ENCODE data around the gene VPS13D. TPM values are rescaled to one million over a fixed set of nuclear protein-coding genes. Genes with fewer than 3 reads are reported as not detected.
"Not testable (repeated sequence)": the region's sequence is repeated elsewhere in the genome, so short reads cannot be mapped to it uniquely, and the experiment has no call there.

VPS13D gene
- total RNA-seq, 3 donors from 2014 or later = 24.0 to 26.6 (median 26.5) TPM

DNA sequence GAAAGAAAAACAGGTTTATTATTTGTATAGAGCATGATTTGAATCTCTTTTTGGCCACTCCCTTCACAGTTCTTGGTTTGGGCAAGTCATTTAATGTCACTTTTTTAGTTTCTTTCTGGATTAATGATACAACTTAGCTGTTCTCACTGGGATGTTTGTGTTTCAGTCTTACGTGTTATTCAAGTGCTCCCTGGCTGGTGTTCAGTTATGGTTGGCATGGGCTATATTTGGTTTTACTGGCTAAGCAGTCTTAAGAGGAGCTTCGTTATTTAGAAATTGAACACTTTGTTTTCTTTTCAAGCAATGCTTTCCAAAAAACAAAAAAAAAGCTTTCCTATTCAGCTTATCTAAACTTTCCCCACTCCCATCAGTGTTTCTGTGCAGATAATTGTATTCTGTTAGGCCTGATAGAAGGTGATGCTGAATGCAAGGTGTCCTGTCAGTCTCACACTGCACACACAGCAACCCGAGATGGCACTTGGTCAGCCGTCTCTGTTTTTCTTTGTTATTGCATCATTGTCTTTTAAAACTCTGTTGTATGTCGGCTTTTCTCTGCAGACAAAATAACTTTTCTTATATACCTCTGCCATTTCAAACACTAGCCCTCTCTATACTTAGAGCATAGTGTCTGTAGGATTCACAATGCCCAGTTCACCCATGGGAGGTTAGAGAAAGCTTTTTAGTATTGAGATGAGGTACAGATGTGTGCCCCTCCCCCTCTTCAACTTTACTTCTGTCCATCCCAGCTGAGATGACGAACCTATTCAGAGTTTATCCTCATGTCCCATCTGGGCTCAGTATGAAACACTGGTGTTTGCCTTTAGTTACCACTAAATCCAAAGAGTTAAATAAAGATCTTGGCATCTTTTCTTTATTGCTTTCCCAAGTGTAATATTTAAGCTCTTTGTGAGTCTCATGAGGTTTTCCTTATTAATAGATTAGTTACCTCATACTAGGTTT is 80.2 kb downstream of the VPS13D start:
- DNase-seq = no peak
- no peaks in the 10 kb centered on the region for H3K9me3 Mint-ChIP-seq
- ATAC-seq = no peak
- no peaks in the 10 kb centered on the region for H3K4me1 Mint-ChIP-seq (ENCODE audit: low read depth)
- no peak overlapping the region for H3K4me3 Mint-ChIP-seq
- H3K36me3 Mint-ChIP-seq (ENCODE audit: insufficient read depth) = peaks cover 52% of the 10 kb centered on the region
- H3K27me3 Mint-ChIP-seq (ENCODE audit: low read depth) = no peaks in the 10 kb centered on the region

DNA sequence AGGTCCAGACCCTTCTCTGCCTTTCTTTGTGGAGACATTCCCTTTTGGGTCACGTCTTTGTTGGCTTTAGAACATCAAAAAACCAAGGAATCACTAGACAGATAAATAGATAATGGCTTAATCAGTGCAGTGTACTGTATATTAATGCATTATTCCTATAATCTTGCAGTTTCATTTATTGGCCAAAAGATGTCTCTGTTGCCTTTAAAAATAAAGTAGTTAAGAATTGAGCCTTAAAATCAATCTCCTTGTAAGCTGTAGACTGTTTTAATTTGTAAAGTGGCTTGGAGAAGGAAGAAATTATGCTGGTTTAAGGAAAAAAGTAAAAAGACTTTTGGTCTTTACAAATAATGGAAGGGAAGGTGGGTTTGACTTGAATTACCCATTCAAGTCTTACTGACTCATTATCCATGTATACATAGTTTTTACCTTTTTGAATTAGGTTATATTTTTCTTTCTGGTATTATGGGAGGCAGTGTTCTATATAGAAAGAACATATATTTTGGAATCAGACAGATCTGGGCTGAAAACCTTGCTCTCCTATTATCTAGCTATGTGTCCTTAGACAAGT is 84.6 kb downstream of the VPS13D start:
- H3K4me3 Mint-ChIP-seq = no peak overlapping the region
- no peaks in the 10 kb centered on the region for H3K27me3 Mint-ChIP-seq (ENCODE audit: low read depth)
- no peaks in the 10 kb centered on the region for H3K9me3 Mint-ChIP-seq
- ATAC-seq = no peak
- H3K4me1 Mint-ChIP-seq (ENCODE audit: low read depth) = no peaks in the 10 kb centered on the region
- no peak for DNase-seq
- peaks cover 50% of the 10 kb centered on the region for H3K36me3 Mint-ChIP-seq (ENCODE audit: insufficient read depth)

DNA sequence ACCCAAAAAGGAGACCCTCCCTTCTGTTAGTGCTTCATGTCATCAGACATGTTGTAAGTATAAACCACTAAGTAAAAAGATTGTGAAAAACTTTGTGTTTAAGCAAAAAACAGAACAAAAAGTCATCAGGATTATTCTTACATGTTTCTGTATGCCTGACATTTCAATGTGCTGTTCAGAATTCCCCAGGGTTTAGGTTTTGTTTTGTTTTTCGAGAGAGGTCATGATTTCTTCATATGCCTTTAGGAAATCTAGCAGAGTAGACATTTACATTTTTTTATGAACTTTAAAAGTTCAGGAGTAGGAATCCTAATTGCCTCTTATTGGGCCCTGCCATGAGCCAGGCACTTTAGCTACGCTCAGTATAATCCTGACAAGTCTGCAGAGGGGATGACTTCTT is 85.3 kb downstream of the VPS13D start:
- peaks cover 50% of the 10 kb centered on the region for H3K36me3 Mint-ChIP-seq (ENCODE audit: insufficient read depth)
- no peaks in the 10 kb centered on the region for H3K27me3 Mint-ChIP-seq (ENCODE audit: low read depth)
- ATAC-seq (no peak), DNase-seq (no peak)
- no peaks in the 10 kb centered on the region for H3K9me3 Mint-ChIP-seq
- no peak overlapping the region for H3K4me3 Mint-ChIP-seq
- H3K4me1 Mint-ChIP-seq (ENCODE audit: low read depth) = no peaks in the 10 kb centered on the region

DNA sequence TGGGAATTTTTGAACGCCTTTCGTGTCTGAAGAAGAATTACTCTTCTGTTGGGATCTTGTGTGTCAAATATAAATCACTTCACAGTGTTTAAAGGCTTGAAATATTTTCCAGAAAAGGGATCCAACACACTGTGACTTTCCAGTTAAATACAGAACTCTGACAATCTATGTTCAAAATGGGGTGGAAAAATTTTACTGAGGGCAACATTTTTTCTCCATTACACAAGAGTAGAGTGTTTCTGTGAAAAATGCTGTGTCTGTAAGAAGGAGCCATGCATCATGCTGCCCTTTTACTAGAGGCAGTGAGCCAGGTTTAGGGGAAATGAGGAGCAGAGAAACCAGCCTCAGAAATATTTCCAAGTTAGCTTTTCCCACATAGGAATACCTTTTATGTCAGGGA is 86.5 kb downstream of the VPS13D start:
- Mint-ChIP-seq H3K9me3 (no peaks in the 10 kb centered on the region), H3K27me3 (ENCODE audit: low read depth) (no peaks in the 10 kb centered on the region), H3K4me3 (no peak overlapping the region), H3K4me1 (ENCODE audit: low read depth) (no peaks in the 10 kb centered on the region), H3K36me3 (ENCODE audit: insufficient read depth) (peaks cover 51% of the 10 kb centered on the region)
- DNase-seq (no peak), ATAC-seq (no peak)

DNA sequence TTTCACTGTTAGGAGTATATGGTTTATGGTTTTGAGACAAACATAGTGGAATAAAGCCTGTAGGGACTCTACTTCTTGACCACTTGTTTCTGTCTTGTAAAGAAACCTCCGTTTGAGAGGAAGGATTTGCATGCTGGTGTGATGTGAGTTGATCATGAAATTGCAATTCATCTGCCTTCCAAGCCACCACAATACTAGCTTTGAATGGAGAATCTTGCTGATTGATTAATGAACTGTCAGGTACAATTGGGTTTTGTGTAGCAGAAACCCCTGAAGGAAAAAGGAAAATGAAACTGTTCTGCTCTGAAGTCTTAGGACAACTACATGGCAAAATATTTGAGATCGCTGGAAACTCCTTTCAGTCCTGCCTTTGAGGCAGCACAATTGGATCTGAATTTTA is 90.7 kb downstream of the VPS13D start:
- no peaks in the 10 kb centered on the region for H3K9me3 Mint-ChIP-seq
- no peaks in the 10 kb centered on the region for H3K27me3 Mint-ChIP-seq (ENCODE audit: low read depth)
- DNase-seq (no peak), ATAC-seq (no peak)
- H3K4me3 Mint-ChIP-seq = no peak overlapping the region
- peaks cover 49% of the 10 kb centered on the region for H3K36me3 Mint-ChIP-seq (ENCODE audit: insufficient read depth)
- no peaks in the 10 kb centered on the region for H3K4me1 Mint-ChIP-seq (ENCODE audit: low read depth)

DNA sequence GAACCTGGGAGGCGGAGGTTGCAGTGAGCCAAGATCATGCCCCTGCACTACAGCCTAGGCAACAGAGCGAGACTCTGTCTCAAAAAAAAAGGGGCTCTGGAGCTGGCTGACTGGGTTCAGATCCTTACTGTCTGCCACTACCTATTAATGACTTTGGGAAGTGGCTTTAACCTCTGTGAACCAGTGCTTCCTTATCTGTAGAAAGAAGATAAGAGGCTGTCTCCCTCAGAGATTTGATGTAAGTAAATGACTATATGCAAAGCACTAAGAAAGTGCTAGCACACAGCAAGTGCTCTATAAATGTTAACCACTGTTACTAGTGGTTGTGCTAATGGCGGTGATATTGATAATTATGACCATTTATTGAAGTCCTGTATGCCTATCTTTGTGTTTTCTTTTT is 94.6 kb downstream of the VPS13D start:
- H3K4me3 Mint-ChIP-seq = no peak overlapping the region
- no peak for DNase-seq
- ATAC-seq = no peak
- H3K36me3 Mint-ChIP-seq (ENCODE audit: insufficient read depth) = peaks cover 39% of the 10 kb centered on the region
- no peaks in the 10 kb centered on the region for H3K9me3 Mint-ChIP-seq
- no peaks in the 10 kb centered on the region for H3K27me3 Mint-ChIP-seq (ENCODE audit: low read depth)
- no peaks in the 10 kb centered on the region for H3K4me1 Mint-ChIP-seq (ENCODE audit: low read depth)

DNA sequence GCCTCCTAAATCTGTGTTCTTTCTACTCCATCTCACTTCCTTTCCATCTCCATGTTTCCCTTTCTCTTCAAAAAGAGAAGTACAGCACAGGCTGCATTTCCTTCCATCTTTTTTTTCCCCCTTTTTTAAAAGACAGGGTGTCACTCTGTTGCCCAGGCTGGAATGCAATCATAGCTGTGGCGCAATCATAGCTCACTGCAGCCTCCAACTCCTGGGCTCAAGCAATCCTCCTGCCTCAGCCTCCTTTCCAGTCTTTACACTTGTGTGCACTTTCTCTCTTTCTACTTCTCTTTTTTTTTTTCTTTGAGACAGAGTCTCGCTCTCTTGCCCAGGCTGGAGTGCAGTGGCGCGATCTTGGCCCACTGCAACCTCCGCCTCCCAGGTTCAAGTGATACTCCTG is 95.1 kb downstream of the VPS13D start:
- H3K4me3 Mint-ChIP-seq; ATAC-seq; DNase-seq; H3K27me3 Mint-ChIP-seq (ENCODE audit: low read depth); H3K4me1 Mint-ChIP-seq (ENCODE audit: low read depth); H3K9me3 Mint-ChIP-seq: not testable (repeated sequence)
- H3K36me3 Mint-ChIP-seq (ENCODE audit: insufficient read depth) = peaks cover 35% of the 10 kb centered on the region

DNA sequence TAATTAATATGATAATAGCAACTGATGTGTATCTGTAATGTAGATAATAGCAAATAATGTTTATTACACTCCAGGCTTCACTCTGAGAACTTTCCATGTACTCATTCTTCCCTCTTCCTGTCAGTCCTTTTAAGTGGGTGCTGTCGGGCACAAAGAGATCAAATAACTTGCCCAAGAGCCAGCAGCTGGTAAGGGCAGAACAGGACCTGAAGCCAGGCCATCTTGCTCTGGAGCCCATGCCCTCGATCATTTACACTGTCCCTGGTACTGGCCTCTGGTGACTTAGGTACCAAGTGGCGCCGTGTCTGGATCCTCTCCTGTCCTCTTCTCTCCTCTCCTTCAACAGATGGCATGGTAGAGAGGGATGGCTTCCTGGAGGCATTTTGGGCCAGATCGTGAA is 97.2 kb downstream of the VPS13D start:
- Mint-ChIP-seq H3K4me1 (ENCODE audit: low read depth) (no peaks in the 10 kb centered on the region), H3K27me3 (ENCODE audit: low read depth) (no peaks in the 10 kb centered on the region), H3K36me3 (ENCODE audit: insufficient read depth) (peaks cover 28% of the 10 kb centered on the region)

DNA sequence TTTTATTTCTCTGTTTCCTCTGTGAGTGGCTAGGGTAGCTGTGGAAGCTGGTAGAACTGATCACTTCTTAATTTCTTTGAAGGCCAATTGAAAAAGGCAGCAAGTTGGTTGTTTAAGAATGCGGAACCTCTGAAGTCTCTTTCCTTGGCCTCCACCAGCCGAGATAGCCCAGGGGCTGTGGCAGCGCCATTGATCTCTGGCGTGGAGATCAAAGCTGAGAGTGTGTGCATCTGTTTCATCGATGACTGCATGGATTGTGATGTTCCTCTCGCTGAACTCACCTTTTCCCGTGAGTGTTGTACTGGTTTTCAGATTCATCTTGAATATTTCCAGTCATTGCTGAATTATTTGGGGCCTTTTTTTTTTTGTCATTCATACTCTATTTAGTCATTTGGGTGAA is 97.7 kb downstream of the VPS13D start:
- no peak for DNase-seq
- no peak for ATAC-seq
- peaks cover 23% of the 10 kb centered on the region for H3K36me3 Mint-ChIP-seq (ENCODE audit: insufficient read depth)

More for the DNA sequence above, 97.2 kb downstream of the VPS13D start:
- no peaks in the 10 kb centered on the region for H3K9me3 Mint-ChIP-seq
- ATAC-seq (no peak), DNase-seq (no peak)
- H3K4me3 Mint-ChIP-seq = no peak overlapping the region

DNA sequence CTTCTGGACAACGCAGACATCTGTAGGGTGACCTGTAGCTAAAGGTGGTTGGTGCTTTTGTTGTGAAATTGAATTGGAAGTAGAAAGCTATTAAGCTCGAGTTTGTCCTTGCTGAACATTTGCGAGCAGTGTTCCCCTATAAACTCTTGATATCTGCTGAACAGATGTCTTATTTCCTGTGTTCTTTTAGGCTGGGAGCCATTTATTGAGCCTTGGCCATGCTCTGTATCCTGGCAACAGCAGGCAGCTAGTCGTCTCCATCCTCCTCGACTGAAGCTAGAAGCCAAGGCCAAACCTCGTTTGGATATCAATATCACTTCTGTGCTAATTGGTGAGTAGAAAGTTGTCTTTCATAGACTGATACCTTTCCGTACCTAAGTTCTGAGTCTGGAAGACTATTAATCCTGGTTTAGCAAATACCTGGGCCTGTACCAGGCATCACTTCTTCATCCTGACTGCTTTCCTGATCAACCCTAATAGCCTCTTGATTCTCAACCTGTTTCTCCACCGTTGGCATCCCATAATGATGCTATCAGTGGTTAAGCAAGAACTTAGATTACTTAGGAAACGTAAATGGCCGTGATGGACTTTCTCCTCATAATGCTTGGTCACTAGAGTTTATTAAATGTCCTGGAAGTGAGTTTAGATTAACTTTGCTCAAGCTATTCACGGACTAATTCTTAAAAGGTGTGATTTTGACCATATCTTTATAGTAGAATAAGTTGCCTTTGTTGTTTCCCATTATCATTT is 103.4 kb downstream of the VPS13D start:
- no peaks in the 10 kb centered on the region for H3K4me1 Mint-ChIP-seq (ENCODE audit: low read depth)
- H3K36me3 Mint-ChIP-seq (ENCODE audit: insufficient read depth) = peaks cover 42% of the 10 kb centered on the region
- H3K27me3 Mint-ChIP-seq (ENCODE audit: low read depth) = no peaks in the 10 kb centered on the region
- DNase-seq = no peak
- no peaks in the 10 kb centered on the region for H3K9me3 Mint-ChIP-seq
- no peak for ATAC-seq
- H3K4me3 Mint-ChIP-seq = no peak overlapping the region

More for the DNA sequence above, 97.7 kb downstream of the VPS13D start:
- H3K27me3 Mint-ChIP-seq (ENCODE audit: low read depth) = no peaks in the 10 kb centered on the region
- no peaks in the 10 kb centered on the region for H3K4me1 Mint-ChIP-seq (ENCODE audit: low read depth)
- H3K9me3 Mint-ChIP-seq = no peaks in the 10 kb centered on the region
- no peak overlapping the region for H3K4me3 Mint-ChIP-seq

DNA sequence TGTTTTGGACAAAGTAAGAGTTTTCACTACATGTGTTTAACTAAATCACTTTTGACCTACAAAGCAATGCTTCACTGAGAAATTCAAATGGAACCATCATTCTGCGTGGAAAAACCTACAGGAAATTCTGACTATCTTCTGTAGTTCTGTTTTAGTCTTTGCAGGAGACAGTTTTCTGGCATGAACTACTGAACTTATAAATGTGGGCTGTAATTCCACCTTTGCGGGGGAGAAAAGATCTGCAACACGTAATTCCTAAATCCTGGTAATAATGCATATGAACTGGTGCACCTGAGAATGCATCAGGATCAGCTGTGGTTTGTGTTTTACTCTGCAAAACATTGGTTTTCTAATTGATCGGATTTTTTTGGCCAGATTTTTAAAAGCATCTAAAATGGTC is 106.0 kb downstream of the VPS13D start:
- Mint-ChIP-seq H3K4me1 (ENCODE audit: low read depth) (peaks cover 13% of the 10 kb centered on the region), H3K4me3 (no peak overlapping the region), H3K27me3 (ENCODE audit: low read depth) (no peaks in the 10 kb centered on the region), H3K9me3 (no peaks in the 10 kb centered on the region), H3K36me3 (ENCODE audit: insufficient read depth) (peaks cover 43% of the 10 kb centered on the region)
- no peak for ATAC-seq
- no peak for DNase-seq

DNA sequence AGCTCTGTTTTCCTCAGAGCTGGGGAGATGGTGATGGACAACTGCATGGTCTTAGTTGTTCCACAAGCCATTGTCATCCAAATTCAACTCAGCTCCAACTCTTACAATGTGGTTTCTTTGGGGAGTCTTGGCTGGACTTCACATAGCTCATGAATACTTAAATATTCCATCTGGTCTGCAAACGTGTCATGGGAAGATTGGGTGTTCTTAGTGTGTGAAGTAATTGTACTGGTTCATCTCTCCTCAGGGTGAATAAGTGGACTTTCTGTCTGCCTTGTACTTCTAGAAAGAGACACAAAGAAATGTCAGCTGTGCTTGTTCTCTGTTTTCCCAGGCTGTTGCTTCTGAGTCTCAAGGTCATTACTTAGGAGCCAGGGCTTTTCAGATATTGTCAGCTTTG is 106.6 kb downstream of the VPS13D start:
- ATAC-seq = no peak
- no peak overlapping the region for H3K4me3 Mint-ChIP-seq
- H3K36me3 Mint-ChIP-seq (ENCODE audit: insufficient read depth) = peaks cover 42% of the 10 kb centered on the region
- H3K4me1 Mint-ChIP-seq (ENCODE audit: low read depth) = peaks cover 19% of the 10 kb centered on the region
- H3K9me3 Mint-ChIP-seq = no peaks in the 10 kb centered on the region
- H3K27me3 Mint-ChIP-seq (ENCODE audit: low read depth) = no peaks in the 10 kb centered on the region
- no peak for DNase-seq

DNA sequence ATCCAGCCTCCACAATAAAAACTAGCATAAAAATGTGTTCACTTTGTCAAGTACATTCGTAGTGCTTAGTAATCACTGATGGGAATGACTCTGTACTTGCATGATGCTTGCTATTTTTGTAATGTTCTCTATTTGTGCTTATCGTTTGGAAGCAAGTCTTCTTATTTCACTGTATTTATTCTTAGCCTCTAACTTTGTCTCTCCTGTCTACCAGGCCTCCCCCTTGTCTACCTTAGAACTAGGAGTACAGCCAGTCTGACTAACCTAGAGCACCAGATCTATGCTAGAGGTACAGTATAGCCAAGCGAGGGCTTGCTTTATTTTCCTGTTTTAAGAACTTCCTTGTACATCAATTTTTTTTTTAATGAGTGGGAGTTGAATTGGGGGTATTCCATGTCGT is 108.2 kb downstream of the VPS13D start:
- Mint-ChIP-seq H3K9me3 (no peaks in the 10 kb centered on the region), H3K27me3 (ENCODE audit: low read depth) (no peaks in the 10 kb centered on the region), H3K36me3 (ENCODE audit: insufficient read depth) (peaks cover 45% of the 10 kb centered on the region), H3K4me3 (no peak overlapping the region), H3K4me1 (ENCODE audit: low read depth) (peaks cover 30% of the 10 kb centered on the region)
- ATAC-seq (no peak), DNase-seq (no peak)

DNA sequence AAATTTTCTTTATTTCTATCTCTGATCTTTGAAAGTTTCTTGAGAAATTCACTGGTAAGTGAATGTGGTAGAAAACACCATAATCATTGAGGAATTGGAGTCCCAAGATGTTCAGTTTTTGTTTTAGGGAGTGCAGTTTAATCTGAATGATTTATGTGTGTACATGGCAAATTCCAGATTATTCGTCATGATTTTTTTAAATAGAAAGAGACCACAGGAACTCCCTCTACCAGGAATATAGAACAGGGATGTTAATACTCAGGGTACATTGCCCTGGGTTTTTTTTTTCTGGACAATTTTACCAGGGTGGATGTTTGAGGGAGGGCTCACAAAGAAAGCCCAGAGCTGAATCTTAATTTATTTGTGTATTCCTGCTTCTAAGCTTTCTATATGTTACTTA is 109.0 kb downstream of the VPS13D start:
- Mint-ChIP-seq H3K27me3 (ENCODE audit: low read depth) (no peaks in the 10 kb centered on the region), H3K4me3 (no peak overlapping the region), H3K36me3 (ENCODE audit: insufficient read depth) (peaks cover 40% of the 10 kb centered on the region), H3K9me3 (no peaks in the 10 kb centered on the region), H3K4me1 (ENCODE audit: low read depth) (peaks cover 33% of the 10 kb centered on the region)
- ATAC-seq (no peak), DNase-seq (no peak)
